Hematopoietic multipotent progenitor cell treated with erythropoietin and hydrocortisone succinate and interleukin-3 and kit ligand, for 17 days (in vitro differentiated cells): ENCODE measurements around the gene ATP1A4.

ENCODE experiments used
- DNase-seq: peaks from one replicate; pipeline ENCODE4 v3.0.0-alpha.2; 2015; ENCODE audit warnings: low spot score

Gene ATP1A4

GRCh38 chr1:160146107-160146506, 5.3 kb upstream of the ATP1A4 start:
- DNase-seq: no peak

- DNase-seq: no peak
Measured at GRCh38 chr1:160148121-160148520, 3.3 kb upstream of the ATP1A4 start.

DNA sequence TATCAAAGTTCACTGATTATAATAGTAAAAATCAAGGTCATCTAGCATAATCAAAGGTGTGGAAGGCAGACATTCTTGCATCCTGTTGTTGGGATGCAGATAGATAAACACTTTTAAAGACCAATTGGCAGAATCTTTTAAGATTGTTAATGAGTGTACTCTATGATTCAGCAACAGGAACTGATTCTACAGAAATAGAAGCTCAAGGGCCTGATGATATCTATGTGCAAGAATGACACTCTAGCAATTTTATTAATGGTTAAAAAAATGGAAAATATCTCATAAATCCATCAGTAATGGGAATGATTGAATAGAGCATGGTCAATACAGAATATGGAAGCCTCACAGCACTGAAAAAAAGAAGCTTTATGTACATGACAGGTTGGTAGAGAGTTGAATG, 2.2 kb upstream of the ATP1A4 start:
- no peak for DNase-seq

DNA sequence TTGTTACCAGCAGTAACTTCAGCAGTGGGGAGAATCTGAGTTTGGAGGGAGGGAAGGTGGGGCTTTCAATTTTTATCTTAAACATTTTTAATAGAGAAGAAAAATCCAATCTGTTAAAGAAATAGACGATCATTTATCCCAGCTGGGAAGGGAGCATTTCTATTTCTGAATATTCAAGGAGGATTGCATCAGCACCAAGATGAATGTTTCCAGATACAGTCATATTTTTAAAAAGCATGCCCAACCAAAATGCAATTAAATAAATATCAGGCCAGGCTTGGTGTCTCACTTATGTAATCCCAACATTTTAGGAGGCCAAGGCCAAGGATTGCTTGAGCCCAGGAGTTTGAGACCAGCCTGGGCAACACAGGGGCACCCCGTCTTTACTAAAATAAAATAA, 1.7 kb upstream of the ATP1A4 start:
- no peak for DNase-seq

DNA sequence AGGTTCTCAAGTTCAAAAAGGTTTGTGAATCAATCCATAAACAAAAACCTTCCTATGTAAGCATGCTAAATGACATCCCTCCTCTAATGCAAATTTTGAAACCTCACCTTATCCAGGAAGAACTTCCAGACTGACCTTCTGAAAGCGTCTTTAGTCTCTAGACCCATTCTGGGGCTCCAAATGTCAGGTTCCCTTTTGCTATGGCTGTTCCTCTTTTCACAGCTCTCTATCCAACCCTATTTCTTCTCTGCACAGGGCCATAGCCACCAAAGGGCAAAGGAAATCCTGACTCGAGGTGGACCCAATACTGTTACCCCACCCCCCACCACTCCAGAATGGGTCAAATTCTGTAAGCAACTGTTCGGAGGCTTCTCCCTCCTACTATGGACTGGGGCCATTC, 3.4 kb downstream of the ATP1A4 start:
- DNase-seq: no peak

DNA sequence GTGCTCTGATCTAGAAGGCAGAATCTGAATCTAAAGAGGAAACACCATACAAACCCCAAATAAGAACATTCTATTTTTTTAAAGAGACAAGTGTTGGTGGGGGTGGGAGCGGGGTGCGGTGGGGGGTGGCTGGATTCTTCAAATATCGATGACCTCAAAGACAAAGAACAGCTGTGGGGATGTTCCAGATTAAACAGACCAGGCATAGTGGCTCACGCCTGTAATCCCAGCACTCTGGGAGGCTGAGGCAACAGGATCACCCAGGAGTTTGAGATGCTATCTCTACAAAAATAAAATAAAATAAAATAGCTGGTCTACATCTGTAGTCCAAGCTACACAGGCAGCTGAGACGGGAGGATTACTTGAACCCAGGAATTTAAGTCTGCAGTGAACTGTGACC, 5.0 kb downstream of the ATP1A4 start:
- DNase-seq: no peak

DNA sequence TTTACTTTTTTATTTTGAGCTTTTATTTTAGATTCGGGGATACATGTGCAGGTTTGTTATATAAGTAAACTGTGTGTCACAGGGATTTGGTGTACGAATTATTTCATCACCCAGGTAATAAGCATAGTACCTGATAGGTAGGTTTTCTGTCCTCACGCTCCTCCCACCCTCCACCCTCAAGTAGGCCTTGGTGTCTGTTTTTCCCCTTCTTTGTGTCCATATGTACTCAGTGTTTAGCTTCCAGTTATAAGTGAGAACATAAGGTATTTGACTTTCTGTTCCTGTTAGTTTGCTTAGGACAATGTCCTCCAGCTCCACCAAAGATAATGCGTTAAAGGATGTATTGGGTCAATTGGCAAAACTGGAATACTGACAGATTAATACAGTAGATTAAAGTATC, 5.8 kb downstream of the ATP1A4 start:
- DNase-seq: no peak

GRCh38 chr1:160158031-160158430, 6.6 kb downstream of the ATP1A4 start:
- DNase-seq: no peak

DNA sequence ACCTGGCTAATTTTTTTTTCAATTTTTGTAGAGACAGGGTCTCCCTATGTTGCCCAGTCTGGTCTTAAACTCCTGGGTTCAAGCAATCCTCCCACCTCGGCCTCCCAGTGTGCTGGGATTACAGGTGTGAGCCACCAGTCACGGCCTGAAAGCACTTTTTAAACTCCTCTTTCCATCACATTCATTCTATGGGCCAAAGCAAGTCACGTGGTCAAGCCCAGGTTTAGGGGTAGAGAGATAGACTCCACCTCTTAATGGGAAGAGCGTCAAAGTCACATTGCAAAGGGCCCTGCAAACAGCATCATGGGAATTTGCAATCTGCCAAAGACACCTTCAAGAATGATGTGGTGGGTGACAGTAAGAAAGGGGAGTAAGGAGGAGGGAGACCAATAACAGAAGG, 7.1 kb downstream of the ATP1A4 start:
- DNase-seq: no peak

DNA sequence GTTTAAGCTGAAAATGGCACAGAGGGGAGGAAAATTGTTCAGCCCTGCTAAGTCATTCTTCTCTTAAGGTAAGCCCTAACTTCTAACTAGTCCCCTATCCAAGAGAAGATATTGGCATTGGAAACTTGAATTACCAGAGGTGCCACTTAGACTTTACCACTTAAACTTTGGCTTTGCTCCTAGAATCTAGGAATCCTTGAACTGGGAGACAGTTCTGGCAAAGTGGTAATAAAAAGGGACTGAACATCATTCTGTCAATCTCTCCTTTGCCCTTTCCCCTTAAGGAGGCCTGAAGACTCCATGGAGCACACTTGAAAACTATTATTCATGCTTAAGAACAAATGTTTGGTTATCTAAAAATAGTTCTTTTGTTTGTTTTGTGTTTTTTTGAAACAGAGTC, 8.4 kb downstream of the ATP1A4 start:
- DNase-seq: no peak

DNA sequence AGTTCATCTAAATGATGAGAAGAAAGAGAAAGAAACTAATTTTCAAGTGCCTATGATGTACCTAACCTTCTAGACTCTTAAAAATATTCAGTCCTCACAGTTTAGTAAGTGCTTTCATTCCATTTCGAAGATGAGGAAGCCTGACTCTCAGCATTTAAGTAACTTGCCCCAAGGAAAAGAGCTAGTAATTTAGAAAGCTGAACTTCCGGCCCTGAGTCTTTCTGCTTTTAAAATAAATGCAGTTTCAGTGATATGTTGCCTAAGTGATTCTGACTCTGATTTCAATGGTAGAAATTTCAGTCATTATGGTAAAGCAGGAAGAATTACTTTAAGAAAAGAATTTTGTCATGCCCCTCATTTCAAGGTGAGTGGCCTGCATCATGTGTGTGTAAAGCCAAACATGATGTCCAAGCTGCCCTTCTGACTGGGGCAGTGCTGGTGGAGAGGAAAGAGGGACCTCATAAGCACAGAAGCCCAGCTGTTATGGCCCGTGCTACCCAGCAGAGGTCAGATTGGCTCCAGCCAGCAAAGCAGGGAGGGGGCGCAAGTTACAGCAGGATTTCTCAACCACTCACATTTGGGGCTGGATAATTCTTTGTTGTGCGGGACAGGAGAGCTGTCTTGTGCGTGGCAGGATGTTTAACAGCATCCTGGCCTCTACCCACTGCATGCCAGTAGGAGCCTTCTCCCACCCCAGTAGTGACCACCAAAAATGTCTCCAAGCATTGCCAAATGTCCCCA, 10.7 kb downstream of the ATP1A4 start:
- no peak for DNase-seq

GRCh38 chr1:160162931-160163330, 11.5 kb downstream of the ATP1A4 start:
- no peak for DNase-seq

DNA sequence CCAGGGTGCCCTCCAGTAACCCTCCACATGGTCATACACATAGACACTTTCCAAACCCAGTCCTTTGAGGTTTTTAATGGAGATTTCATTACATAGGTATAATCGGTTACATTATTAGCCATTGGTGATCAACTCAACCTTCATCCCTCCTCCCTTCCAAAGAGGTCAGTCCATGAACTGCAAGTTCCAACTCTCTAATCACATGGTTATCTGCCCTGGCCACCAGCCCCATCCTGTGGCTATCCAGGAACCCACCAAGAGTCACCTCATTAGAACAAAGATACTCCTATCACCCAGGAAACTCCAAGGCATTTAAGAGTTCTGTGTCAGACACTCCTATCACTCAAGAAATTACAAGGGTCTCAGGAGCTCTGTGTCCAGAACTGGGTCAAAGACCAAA, 12.2 kb downstream of the ATP1A4 start:
- DNase-seq: no peak

- no peak for DNase-seq
Measured at GRCh38 chr1:160164121-160164520, 12.7 kb downstream of the ATP1A4 start.

DNA sequence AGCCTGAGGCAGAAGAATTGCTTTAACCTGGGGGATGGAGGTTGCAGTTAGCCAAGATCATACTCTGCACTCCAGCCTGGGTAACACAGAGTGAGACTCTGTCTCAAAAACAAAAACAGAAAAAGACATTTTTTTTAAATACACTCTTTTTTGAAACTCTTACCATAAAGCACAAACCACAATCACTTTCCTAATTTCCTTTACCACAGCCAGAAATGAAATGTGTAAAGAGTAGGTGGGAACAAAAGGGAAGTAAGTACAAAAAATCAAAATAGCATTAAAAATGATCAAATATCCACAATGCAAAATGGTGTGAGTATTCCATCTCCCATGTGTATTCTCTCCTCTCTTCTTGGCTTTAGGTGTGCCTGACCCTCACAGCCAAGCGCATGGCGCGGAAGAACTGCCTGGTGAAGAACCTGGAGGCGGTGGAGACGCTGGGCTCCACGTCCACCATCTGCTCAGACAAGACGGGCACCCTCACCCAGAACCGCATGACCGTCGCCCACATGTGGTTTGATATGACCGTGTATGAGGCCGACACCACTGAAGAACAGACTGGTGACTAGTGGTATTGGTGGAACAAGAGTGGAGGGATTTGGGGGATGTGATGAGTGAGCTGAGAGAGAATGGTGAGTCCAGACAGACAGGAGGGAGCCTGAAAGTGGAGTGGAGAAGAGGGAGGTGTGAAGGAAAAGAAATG, 14.9 kb downstream of the ATP1A4 start:
- DNase-seq: no peak

GRCh38 chr1:160167056-160167455, 15.7 kb downstream of the ATP1A4 start:
- DNase-seq: no peak

DNA sequence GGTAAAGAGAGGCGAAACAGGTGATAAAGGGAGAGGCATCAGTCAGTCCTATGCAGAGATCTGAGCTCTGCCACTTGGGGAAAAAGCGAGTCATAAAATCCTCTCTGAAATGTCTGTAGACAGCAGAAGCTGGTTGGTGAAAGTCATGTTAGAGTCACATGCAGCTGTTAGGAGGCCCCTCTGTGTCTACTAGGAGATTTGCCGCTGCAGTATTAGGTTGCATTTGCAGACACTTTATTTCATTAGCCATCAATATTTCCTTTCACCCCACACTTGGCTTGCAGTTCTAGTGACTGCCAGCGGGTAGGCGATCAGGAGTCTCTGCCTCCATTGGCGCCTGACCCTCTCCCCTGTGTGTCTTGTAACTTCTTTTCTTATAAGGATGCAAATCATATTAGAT, 16.2 kb downstream of the ATP1A4 start:
- no peak for DNase-seq

DNA sequence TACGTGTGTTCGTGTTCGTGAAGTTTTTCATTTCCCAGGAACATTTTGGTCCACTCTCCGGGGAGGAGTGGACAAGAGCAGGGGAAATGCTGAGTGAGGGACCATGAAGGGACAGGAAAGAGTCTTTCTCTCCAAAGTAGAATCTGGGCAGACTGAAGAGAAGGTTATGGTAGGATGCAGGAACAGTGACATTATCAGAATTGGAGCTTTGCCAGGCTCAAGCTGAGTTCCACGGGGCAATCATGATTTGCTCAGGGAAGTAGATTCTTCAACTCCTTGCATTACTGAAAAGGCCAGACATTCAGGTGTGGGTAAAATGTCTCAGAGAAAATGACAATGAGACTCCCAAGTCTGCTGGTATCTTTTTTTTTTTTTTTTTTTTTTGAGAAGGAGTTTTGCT, 16.6 kb downstream of the ATP1A4 start:
- DNase-seq: no peak

- no peak for DNase-seq
Measured at GRCh38 chr1:160168609-160169369, 17.4 kb downstream of the ATP1A4 start.

- DNase-seq: no peak
Measured at GRCh38 chr1:160169553-160170399, 18.4 kb downstream of the ATP1A4 start.

- DNase-seq: no peak
Measured at GRCh38 chr1:160171354-160171753, 20.0 kb downstream of the ATP1A4 start.

GRCh38 chr1:160171980-160172379, 20.6 kb downstream of the ATP1A4 start:
- no peak for DNase-seq
